GM12873 (cell line): ENCODE results near the gene AK4.
A peak's percentile ranks its signal among the peaks of the same experiment; 100 is the strongest.

Experiments used
- TF ChIP-seq, protein P1 (sequence below): IDR thresholded peaks from 2 replicates; pipeline ENCODE4 v1.5.1; 2012; ENCODE audit warnings: low read depth, mild to moderate bottlenecking, moderate library complexity, low read length, control low read depth; ENCODE audit not compliant: insufficient read depth; ENCODE audit errors: missing control alignments

AK4 gene

DNA sequence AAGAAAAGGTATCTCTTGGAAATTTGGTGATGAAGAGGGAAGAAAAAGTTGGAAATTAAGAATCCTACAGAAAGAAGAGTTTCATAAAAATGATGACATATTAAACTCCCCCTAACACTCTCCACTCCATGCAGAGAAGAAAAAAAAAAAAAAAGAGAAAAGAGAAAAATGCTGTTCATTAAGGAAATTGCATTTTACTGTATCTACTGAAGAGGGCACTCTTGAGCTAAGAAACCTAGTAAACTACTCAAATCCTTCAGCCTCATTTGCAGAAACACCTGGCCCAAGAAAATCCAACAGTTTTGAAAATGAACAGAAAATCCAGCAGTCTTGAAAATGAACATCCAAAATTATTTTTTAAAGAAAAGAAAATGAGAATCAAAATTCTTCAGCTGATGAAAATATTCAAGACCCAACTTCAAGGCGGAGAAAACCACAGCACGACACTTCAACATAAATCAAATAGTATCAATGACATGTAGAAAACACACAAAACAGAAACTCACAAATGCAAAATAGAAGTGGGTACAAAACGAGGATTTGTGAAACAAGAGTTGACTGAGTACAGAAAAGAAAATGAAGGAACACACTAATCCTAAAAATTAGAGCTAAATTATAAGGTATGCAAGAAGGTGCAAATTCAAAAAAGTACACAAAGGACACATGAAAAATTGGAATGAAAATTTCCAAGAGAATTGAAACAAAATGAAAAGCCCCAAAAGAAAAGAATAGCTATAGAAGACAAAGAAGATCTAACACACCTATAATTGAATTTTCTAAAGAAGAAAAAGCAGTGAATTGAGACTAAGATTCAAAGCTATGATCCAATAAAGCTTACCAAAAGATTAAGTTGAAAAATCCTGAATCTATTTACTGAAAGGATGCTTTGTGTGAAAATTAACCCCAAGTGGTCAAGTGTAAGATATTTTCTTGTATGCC is 88.1 kb downstream of the AK4 start:
- TF ChIP-seq, protein P1, sequence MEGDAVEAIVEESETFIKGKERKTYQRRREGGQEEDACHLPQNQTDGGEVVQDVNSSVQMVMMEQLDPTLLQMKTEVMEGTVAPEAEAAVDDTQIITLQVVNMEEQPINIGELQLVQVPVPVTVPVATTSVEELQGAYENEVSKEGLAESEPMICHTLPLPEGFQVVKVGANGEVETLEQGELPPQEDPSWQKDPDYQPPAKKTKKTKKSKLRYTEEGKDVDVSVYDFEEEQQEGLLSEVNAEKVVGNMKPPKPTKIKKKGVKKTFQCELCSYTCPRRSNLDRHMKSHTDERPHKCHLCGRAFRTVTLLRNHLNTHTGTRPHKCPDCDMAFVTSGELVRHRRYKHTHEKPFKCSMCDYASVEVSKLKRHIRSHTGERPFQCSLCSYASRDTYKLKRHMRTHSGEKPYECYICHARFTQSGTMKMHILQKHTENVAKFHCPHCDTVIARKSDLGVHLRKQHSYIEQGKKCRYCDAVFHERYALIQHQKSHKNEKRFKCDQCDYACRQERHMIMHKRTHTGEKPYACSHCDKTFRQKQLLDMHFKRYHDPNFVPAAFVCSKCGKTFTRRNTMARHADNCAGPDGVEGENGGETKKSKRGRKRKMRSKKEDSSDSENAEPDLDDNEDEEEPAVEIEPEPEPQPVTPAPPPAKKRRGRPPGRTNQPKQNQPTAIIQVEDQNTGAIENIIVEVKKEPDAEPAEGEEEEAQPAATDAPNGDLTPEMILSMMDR = peak; percentile 60

DNA sequence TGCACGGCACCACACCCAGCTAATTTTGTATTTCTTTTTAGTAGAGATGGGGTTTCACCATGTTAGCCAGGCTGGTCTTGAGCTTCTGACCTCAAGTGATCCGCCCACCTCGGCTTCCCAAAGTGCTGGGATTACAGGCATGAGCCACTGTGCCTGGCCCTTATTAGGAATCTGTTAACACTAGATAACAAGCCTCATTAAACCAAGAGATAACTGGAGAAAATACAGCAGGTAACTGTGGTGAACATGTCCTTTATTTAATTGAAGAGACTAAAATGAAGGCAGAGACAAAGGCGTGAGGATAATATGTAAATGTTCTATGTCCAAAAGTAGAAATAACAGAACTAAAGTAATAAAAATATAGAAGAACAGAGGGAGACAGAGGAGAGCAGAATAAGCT is 89.5 kb downstream of the AK4 start:
- TF ChIP-seq, protein P1 = no peak

DNA sequence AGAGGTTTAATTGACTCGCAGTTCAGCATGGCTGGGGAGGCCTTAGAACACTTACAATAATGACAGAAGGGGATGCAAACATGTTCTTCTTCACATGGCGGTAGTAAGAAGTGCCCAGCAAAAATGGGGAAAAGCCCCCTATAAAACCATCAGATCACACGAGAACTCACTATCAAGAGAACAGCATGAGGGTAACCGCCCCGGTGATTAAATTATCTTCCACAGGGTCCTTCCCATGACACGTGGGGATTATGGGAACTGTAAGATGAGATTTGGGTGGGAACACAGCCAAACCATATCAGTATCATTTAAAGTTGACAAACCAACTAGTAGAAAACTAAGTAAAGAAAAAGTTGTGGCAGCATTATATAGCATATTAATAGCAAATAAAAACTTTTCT is 90.0 kb downstream of the AK4 start:
- TF ChIP-seq, protein P1 = no peak

DNA sequence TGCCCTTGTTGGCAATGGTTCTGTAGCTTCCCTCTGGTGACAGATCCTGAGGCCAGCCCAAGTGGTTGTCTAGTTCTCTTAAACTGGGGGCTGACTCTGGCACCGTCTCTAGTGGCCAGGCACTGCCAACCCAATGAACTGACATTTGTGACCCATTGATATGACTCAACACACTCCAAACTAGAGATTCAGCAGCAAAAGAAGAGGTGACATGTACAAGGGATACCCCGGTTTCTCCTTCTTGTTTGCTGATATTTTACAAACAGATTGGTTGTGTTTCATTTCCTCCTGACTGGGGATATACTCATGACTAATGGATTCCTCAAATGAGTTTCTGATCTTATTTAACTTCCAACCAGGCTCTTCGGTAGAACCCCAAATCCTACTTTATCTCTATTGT is 95.5 kb downstream of the AK4 start:
- TF ChIP-seq, protein P1 = no peak

DNA sequence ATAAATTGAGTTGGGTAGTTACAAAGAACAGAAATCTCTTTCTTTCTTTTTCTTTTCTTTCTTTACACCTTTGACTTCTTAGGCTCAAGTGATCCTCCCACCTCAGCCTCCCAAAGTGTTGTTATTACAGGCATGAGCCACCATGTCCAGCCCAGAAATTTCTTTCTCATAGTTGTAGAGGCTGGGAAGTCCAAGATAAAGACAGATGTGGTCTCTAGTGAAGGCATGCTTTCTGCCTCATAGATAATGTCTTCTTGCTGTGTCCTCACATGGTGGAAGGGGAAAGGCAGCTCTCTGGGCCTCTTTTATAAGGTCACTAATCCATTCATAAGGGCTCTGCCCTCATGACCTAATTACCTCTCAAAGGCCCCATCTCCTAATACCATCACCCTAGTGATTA is 97.3 kb downstream of the AK4 start:
- TF ChIP-seq, protein P1 = no peak

DNA sequence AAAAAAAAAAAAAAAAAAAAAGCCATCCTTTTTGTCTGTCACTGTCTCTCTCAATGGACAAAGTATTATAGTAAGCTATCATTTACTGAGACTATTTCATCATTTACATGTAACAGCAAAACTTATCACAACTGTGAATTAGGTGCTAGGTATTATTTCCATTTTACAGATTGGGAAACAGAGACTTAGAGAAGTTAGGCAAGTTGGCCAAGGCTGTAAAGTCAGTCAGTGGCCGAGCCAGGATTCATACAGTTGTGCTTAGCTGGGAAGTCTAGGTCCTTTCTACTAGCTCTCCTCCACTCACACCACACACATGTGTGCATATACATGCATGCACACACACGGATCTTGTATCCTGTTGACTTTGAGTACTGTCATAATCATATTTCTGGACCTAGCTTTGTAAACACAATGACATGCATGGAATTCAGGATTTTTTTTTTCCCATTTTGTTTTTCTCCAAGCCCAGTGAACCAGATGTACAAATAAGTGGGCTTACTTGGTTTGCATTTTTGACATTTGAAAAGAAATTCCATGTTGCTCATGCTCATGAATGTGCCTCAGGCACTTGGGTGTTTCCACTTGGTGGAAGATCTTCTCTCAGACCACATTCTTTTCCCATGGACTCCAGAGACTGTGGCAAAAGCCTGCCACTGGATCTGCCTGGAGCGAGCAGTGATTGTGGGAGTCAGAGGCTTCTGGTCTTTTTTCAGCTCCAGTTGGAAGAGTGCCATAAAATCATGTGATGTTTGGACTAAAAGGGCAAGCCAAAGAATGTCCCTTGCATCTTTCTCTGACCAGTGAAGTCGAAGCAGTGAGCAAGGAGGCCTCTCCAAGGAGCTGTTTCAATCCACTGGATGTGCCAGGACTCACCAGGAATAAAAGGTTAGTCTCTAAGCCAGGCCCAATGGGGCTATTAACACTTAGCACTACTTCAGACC is 99.7 kb downstream of the AK4 start:
- TF ChIP-seq, protein P1 = no peak

DNA sequence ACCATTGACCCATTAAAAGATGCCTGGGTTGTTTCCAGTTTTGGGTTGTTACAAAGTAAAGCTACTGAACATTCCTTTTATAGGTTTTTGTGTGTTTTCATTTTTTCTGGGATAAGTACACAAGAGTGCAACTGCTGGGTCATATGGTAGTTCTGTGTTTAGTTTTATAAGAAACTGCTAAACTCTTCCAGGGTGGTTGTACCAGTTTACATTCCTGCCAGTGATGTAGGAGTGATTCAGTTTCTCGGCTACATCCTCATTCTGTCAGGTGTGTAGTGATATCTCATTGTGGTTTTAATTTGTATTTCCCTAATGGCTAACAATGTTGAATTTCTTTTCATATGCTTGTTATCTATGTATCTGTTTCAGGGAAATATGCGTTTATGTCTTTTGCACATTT is 102.8 kb downstream of the AK4 start:
- TF ChIP-seq, protein P1 = no peak
